Fibroblast of the aortic adventitia (primary cell): ENCODE measurements around the gene CAMTA1. TPM values are rescaled to one million over a fixed set of nuclear protein-coding genes. Genes with fewer than 3 reads are reported as not detected.

Experiments
- DNase-seq: peaks from one replicate; pipeline ENCODE4 v3.0.0-alpha.2; 2010; ENCODE audit warnings: low read depth
- H3K4me3 ChIP-seq: 2 replicates; pipeline ENCODE4 v1.5.1; 2011; ENCODE audit warnings: low read depth, mild to moderate bottlenecking, control low read depth, low read length, moderate library complexity
- total RNA-seq: library from RNA; depleted of rRNA; stranded (reverse); fragments of >200 nt; gene quantifications from 2 replicates; pipeline ENCODE4 v1.2.3, GENCODE V29; 2012; ENCODE audit warnings: low replicate concordance
- TF ChIP-seq, protein P1 (sequence below): IDR thresholded peaks from 2 replicates; pipeline ENCODE4 v1.5.1; 2011; ENCODE audit warnings: mild to moderate bottlenecking, low read length, control low read depth, inconsistent platforms; ENCODE audit not compliant: insufficient read depth

The CAMTA1 gene
- total RNA-seq, 1 donor, result 91.9 TPM

DNA sequence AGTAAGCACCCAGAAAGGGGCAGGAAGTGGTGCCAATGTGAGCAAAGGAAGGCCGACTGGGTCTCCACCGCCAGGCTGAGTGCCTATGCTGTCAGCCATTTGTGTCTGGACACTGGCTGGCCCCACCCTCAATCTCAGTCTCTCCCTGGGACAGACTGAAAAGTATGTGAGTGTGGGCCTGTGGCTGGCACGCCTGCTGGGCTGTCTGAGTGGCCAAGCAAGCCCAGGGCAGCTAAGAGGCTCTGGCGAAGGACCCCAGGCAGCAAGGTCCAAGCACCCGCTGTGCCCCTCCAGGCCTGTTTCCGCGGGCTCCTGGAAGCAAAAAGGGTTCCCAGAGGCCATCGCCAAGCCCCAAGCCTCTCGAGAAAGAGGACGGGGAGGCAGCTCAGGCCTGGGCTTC, 892.6 kb downstream of the CAMTA1 start:
- DNase-seq, result no peak
- TF ChIP-seq, protein P1, sequence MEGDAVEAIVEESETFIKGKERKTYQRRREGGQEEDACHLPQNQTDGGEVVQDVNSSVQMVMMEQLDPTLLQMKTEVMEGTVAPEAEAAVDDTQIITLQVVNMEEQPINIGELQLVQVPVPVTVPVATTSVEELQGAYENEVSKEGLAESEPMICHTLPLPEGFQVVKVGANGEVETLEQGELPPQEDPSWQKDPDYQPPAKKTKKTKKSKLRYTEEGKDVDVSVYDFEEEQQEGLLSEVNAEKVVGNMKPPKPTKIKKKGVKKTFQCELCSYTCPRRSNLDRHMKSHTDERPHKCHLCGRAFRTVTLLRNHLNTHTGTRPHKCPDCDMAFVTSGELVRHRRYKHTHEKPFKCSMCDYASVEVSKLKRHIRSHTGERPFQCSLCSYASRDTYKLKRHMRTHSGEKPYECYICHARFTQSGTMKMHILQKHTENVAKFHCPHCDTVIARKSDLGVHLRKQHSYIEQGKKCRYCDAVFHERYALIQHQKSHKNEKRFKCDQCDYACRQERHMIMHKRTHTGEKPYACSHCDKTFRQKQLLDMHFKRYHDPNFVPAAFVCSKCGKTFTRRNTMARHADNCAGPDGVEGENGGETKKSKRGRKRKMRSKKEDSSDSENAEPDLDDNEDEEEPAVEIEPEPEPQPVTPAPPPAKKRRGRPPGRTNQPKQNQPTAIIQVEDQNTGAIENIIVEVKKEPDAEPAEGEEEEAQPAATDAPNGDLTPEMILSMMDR, result no peak
- H3K4me3 ChIP-seq, result no peak overlapping the region

DNA sequence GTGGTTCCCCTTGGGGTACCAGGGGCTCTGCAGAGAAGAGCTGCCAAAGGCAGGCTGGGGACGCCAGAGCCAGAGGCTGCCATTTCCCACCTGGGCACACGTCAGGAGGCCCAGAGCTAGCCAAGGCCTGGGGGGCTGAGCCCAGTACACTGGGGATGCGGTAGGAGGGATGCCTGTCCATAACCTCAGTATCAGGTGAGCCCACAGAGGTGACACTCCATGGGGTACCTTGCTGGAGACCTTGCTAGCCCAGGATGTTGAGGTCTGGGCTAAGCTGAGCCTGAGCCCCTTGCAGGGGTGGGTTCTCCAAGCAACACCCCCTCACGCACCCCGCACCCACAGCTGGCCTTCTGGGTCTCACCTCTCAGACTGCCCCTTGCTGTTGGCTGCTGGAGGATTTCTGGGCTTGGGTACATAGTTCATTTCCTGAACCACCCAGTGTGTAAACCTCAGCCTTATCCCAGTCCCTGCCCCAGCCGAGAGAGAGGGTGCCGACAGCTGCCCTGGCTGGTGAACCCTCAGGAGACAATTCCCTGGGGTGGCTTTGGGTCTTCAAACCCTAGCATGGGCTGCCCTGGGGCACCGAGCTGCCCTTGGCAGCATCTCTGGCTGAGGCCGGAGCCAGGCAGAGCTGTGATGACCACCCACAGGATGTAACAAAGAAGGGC, 893.4 kb downstream of the CAMTA1 start:
- no peak for DNase-seq
- H3K4me3 ChIP-seq, result no peak overlapping the region
- TF ChIP-seq, protein P1, result no peak

DNA sequence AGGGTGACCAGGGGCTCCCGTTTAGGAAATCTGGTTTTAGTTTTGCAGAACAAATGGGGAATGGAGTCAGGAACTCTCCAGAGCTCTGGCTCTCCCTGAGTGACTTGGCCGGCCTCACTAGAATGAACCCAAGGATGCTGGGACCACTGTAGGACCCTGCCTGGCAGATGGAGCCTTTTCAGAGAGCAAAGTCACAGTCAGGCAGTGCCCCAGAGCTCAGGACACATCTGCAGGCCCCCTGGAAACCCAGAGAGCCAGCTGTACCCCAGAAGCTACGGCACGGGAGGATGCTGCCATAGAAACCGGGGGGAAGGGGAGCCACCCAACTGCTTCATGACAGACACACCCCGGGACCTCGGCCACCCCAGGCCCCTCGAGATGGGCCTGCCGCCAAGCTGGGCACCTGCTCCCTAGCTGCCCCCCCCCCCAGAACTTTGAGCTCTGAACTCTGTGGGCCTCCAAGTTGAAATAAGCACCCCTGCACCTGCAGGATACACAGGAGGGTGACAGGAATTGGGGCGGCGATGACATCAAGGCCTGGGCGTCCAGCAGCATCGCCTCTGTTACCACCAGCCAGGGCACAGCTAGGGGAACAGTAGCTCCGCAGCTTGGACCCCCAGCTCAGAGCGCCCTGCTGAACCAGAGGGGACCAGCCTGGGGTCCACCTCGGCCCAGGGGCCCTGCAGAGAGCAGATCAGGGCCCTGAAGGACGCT, 894.1 kb downstream of the CAMTA1 start:
- TF ChIP-seq, protein P1, result no peak
- no peak for DNase-seq
- no peak overlapping the region for H3K4me3 ChIP-seq

DNA sequence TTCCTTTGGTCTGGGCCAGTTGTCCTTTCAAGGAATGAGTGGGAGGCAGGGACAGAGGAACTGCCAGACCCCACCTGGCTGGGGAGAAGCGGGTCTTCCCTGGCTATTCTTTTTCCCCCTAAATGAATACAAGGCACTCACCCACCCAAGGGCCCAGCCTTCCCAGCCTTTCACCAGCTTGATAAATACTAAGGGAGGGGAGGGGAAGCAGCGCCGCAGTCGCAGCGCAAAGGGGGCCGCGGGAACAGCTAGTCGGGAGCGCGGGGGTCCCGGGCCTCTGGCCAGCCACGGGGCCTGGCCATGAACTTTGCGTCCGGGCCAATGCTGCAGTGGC, 894.6 kb downstream of the CAMTA1 start:
- peak overlapping the region; percentile 68 for H3K4me3 ChIP-seq
- TF ChIP-seq, protein P1, result no peak
- DNase-seq, result no peak

DNA sequence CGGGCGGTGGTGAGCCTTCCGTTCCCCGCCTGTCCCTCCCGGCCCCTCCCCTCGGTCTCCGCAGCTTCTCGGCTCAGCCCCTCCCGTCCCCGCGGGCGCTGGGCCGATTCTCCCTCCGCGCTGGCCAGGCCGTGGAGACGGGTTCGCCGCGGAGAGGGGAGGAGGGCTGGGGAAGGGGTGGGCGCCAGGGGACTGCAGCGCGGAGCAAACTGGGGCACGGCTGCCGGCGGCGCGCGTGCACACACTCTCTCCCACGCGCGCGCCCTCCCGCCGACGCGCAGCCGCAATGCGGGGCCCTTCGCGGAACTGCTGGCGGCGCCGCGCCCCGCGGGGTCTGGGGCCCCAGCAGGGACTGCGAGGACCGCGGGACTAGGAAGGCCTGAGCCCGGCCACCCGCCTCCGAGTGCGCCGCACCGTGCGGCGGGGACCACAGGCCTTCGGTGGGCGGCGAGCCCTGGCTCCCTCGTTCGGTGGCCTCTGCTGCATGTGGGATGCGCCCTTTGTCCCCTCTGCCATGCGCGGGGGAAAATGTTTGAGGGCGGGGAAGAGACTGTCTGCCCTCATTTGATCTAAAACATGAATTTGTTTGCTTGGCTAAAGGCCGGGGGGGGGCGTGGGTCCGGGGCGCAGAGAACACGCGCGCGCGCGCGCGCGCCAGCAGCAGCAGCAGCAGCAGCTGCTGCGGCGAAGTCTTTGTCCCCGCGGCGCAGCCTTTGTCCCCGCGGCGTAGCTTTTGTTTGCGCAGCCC, 895.1 kb downstream of the CAMTA1 start:
- TF ChIP-seq, protein P1, result no peak
- peak; percentile 12 for DNase-seq
- peak overlapping the region; percentile 68 for H3K4me3 ChIP-seq

DNA sequence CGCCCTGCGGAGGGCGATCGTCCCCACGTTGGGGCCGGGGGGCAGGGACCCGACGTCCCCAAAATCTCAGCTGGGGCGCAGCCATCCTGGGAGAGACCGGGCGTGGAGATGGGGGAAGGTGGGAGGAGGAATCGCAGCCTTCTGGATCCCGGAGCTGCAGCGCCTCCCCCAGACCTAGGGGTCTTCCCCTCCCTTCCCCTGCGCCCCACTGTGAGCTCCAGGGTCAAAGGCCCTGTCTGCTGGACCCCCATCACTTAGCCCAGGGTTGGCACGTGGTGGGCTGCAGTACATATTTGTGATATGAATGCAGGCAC, 895.7 kb downstream of the CAMTA1 start:
- peak overlapping the region; percentile 68 for H3K4me3 ChIP-seq
- no peak for DNase-seq
- TF ChIP-seq, protein P1, result no peak
